Choroid plexus epithelial cell (primary cell): ENCODE measurements around the gene CISD2.
"Not testable (repeated sequence)": the region's sequence is repeated elsewhere in the genome, so short reads cannot be mapped to it uniquely, and the experiment has no call there.

ENCODE experiments used
- DNase-seq: peaks from one replicate; pipeline ENCODE4 v3.0.0-alpha.2; 2010; ENCODE audit warnings: low read depth
- H3K4me3 ChIP-seq: 2 replicates; pipeline ENCODE4 v1.5.1; 2011; ENCODE audit warnings: low read depth, mild to moderate bottlenecking, control low read depth, low read length, moderate library complexity
- TF ChIP-seq, protein P1 (sequence below): conservative IDR thresholded peaks from 2 replicates; pipeline ENCODE4 v1.5.1; 2011; ENCODE audit warnings: low read depth, mild to moderate bottlenecking, control low read depth, inconsistent platforms, low read length, moderate library complexity

CISD2 gene, protein sequence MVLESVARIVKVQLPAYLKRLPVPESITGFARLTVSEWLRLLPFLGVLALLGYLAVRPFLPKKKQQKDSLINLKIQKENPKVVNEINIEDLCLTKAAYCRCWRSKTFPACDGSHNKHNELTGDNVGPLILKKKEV

DNA sequence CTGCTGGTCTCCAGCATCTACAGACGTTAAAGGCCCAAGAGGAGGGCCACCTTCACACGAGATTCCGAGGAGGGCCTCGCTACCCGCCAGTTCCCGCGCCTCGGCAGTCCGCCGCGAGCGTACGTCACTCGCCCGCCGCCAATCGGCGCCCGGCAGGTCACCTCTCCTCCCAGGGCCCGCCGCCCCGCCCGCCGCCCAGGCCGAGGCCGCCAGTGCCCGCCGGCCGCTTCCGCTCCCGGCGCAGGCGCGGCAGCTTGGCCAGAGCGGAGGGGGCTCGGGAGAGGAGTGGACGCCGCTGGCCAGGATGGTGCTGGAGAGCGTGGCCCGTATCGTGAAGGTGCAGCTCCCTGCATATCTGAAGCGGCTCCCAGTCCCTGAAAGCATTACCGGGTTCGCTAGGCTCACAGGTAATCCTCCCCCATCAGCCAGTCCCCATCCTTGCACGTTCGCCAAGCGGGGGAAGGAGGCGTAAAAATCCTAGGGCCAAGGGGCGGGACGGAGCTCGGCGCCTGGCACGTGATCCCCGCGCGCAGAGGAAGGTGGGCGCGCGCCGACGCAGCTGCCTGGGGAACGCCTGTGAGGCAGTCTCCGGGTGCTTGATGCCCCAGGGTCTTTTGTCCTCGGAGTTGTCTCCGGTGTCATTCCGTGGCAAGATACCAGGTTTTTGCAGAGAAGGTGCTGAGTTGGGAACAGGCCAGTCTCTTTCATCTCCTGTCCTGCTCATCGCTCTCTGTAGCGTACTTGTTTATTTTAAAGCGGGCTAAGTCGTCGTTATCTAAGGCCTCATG, at the start of gene CISD2:
Gene CISD2, plus strand, starts transcription at position 212 of the 788 bp plus-strand sequence. Its CDS starts 93 bp downstream, at position 305.
- TF ChIP-seq, protein P1, sequence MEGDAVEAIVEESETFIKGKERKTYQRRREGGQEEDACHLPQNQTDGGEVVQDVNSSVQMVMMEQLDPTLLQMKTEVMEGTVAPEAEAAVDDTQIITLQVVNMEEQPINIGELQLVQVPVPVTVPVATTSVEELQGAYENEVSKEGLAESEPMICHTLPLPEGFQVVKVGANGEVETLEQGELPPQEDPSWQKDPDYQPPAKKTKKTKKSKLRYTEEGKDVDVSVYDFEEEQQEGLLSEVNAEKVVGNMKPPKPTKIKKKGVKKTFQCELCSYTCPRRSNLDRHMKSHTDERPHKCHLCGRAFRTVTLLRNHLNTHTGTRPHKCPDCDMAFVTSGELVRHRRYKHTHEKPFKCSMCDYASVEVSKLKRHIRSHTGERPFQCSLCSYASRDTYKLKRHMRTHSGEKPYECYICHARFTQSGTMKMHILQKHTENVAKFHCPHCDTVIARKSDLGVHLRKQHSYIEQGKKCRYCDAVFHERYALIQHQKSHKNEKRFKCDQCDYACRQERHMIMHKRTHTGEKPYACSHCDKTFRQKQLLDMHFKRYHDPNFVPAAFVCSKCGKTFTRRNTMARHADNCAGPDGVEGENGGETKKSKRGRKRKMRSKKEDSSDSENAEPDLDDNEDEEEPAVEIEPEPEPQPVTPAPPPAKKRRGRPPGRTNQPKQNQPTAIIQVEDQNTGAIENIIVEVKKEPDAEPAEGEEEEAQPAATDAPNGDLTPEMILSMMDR, result no peak
- peak within 1 kb of the TSS; percentile 85 for H3K4me3 ChIP-seq
- peak; percentile 91 for DNase-seq

- DNase-seq, H3K4me3 ChIP-seq: not testable (repeated sequence)
Measured at GRCh38 chr4:102819100-102819499, 49.7 kb upstream of the CISD2 start.

DNA sequence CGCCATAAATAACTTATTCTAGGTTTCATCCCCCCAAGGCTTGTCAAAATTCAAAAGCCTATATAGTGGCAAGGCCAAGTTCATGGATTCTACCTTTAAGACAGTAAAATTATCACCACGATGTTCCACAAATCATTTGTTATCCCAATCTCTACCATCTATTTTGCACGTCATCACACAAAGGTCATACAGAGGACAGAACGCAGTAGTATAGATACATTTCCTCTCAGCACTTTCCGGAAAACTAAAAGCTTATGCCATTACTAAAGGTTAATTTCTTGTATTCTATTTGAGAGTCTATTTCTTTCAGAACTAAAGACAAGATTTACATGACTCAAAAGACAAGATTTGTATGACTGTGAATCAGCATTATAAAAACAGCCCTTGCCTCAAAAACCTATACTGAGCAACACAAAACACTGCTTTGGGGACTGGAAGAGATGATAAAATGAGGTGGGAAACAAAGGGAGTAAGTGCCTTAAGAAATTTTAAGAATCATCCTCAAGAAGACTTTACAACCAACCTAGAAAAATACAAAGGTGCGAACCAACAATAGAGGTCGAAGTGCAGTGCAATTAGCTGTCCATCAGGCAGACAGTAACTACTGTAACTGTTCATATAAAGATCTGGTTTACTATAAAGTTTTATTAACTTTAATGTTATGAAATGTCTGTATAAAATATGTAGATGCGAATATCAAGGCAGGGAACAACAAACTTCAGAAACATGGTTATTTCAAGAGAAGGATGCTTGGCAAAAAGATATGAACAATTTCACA, 49.0 kb upstream of the CISD2 start:
- H3K4me3 ChIP-seq, result no peak overlapping the region
- peak; percentile 67 for DNase-seq

DNA sequence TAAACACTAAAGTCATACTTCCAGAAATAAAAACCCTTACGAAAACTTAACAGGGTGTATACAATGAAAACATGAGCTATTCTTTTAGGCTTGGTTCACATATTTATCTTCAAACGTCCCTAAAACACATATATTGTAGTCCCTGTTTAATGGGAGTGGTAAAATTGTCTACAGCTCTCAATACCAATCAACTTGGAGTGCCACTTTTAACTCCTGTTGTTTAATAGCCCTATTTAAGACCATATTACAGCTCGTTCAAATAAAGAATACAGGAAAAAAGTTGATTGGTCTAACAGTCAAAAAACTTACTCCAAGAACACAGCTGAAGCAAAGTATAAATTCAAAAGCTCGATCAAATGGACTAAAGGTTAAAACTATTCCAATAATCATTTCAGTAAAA, 45.3 kb upstream of the CISD2 start:
- TF ChIP-seq, protein P1, result no peak
- peak overlapping the region; percentile 90 for H3K4me3 ChIP-seq

More for the DNA sequence above, 49.0 kb upstream of the CISD2 start:
- TF ChIP-seq, protein P1, result no peak

GRCh38 chr4:102823897-102824296, 44.9 kb upstream of the CISD2 start:
- DNase-seq, result peak; percentile 54
- TF ChIP-seq, protein P1, result no peak
- H3K4me3 ChIP-seq, result peak overlapping the region; percentile 90

More for the DNA sequence above, 45.3 kb upstream of the CISD2 start:
- DNase-seq, result no peak

- TF ChIP-seq, protein P1, result no peak
- peak overlapping the region; percentile 90 for H3K4me3 ChIP-seq
Measured at GRCh38 chr4:102824398-102824797, 44.4 kb upstream of the CISD2 start.

More at GRCh38 chr4:102824398-102824797, 44.4 kb upstream of the CISD2 start:
- DNase-seq, result no peak
